Peyer's patch (tissue), 4 donors: ENCODE measurements around the gene CENPX.

Experiments used
- CTCF ChIP-seq, 6 experiments: fragments of 450-650 bp in 4 of 6; fragments of 200-600 bp in 2 of 6; sonication (generic) in 1 of 6; IDR thresholded peaks; one replicate each; pipeline ENCODE4 v1.5.1; 2017 to 2019; ENCODE audit warnings: antibody characterized with exemption in 6 of 6, mild to moderate bottlenecking in 3 of 6, moderate library complexity in 1 of 6
- POLR2A ChIP-seq, 2 donors: fragments of 450-650 bp; IDR thresholded peaks; one replicate each; pipeline ENCODE4 v1.5.1; 2017; ENCODE audit warnings: antibody characterized with exemption in 2 of 2, mild to moderate bottlenecking in 2 of 2, moderate library complexity in 2 of 2

GRCh38 chr17:82022310-82022980, at the start of gene CENPX:
- TF ChIP-seq CTCF (IDR thresholded peaks at IDR 0.05) = no peak
- TF ChIP-seq POLR2A (IDR thresholded peaks at IDR 0.05) = peak; percentile 53 to 69
